8988T (cell line): ENCODE data around the gene PERM1.
A peak's percentile ranks its signal among the peaks of the same experiment; 100 is the strongest.

Experiments
- DNase-seq: peaks from one replicate; pipeline ENCODE4 v3.0.0; 2011

The PERM1 gene

DNA sequence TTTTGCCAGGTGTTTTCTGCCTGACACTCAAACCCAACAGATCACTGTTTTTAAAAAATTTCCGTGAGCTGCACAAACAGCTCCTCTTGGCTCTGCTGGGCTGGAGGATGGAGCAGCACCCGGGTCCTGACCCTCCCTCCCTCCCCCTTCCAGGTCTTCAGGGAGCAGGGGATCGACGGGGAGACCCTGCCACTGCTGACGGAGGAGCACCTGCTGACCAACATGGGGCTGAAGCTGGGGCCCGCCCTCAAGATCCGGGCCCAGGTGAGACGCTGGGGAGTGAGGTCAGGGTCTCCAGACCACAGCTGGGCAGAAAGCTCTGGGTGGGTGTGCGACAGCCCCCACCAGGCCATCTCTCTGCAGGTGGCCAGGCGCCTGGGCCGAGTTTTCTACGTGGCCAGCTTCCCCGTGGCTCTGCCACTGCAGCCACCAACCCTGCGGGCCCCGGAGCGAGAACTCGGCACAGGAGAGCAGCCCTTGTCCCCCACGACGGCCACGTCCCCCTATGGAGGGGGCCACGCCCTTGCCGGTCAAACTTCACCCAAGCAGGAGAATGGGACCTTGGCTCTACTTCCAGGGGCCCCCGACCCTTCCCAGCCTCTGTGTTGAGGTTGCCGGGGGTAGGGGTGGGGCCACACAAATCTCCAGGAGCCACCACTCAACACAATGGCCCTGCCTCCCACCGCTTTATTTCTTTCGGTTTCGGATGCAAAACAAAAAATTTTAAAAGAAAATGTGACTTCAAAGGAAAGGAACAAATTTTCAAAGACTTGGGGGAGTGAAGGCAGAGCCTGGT lies 38.1 kb downstream of the PERM1 start:
- no peak for DNase-seq

- no peak for DNase-seq
Measured at GRCh38 chr1:942864-943533, 38.9 kb downstream of the PERM1 start.

GRCh38 chr1:942411-942821 lies 39.5 kb downstream of the PERM1 start:
- DNase-seq, result no peak

- peak; percentile 94 for DNase-seq
Measured at GRCh38 chr1:941588-942383, 40.1 kb downstream of the PERM1 start.

- no peak for DNase-seq
Measured at GRCh38 chr1:941015-941587, 40.8 kb downstream of the PERM1 start.

GRCh38 chr1:940107-941014 lies 41.5 kb downstream of the PERM1 start:
- DNase-seq, result peak; percentile 84

- no peak for DNase-seq
Measured at GRCh38 chr1:939511-940106, 42.3 kb downstream of the PERM1 start.

DNA sequence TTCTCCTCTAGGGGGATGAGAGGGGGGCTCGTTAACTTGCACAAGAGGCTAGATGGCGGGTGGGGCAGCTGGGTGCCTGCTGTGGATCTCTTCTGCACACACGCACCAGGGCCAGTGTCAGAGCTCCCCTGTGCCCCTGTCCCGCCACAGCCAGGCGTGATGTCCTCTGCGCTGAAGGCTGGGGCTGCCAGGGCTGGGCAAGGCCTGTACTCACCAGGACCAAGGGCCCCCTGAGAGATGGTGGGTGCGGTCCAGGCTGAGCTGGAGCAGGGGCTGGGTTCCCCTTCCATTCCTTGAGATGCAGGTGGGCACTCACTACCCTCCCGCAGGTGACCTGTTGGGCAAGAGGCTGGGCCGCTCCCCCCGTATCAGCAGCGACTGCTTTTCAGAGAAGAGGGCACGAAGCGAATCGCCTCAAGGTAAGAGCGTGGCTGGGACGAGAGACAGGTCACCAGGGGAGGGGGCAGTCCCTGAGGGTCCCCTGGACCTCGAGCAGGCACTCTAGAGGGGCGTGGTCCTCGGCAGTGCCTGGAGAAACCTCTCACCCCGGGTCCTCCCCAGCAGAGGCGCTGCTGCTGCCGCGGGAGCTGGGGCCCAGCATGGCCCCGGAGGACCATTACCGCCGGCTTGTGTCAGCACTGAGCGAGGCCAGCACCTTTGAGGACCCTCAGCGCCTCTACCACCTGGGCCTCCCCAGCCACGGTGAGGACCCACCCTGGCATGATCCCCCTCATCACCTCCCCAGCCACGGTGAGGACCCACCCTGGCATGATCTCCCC lies 43.0 kb downstream of the PERM1 start:
- no peak for DNase-seq

- peak; percentile 77 for DNase-seq
Measured at GRCh38 chr1:938088-938683, 43.7 kb downstream of the PERM1 start.

DNA sequence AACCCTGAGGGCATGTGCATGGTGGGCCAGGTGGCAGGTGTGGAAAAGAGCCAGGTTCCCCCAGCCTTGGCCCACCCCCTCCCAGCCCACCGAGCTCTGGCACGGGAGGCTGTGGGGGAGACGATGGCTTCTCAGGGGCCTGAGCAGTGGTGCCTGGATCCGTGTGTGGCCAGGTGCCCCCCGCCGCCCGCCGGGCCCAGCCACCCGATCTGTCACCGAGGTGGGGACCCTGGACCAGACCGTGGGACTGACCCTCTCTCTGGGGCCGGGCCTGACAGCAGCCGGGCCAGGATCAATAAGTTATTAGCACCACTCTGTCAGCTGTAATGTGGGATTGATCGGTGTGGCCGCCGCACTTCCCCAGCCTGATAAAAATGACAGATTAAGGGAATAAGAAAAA lies 44.4 kb downstream of the PERM1 start:
- no peak for DNase-seq

GRCh38 chr1:936348-937264 lies 45.3 kb downstream of the PERM1 start:
- DNase-seq, result no peak

DNA sequence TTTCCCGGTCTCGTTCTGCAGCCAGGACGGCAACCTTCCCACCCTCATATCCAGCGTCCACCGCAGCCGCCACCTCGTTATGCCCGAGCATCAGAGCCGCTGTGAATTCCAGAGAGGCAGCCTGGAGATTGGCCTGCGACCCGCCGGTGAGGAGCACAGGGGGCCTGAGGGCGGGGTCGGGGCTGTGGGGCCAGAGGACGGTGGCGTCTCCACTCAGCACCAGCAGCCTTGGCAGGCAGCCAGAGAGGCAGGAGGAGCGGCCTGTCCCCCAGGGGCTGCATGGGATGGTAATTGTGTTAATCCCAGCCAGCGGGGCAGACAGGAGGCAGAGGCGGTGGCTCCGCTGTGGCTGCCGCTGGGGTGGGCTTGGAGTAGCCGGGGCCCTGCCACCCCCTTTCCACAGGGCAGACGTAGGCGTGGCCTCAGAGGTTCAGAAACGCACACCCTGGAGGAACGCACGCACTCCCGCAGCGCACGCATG lies 46.1 kb downstream of the PERM1 start:
- no peak for DNase-seq

DNA sequence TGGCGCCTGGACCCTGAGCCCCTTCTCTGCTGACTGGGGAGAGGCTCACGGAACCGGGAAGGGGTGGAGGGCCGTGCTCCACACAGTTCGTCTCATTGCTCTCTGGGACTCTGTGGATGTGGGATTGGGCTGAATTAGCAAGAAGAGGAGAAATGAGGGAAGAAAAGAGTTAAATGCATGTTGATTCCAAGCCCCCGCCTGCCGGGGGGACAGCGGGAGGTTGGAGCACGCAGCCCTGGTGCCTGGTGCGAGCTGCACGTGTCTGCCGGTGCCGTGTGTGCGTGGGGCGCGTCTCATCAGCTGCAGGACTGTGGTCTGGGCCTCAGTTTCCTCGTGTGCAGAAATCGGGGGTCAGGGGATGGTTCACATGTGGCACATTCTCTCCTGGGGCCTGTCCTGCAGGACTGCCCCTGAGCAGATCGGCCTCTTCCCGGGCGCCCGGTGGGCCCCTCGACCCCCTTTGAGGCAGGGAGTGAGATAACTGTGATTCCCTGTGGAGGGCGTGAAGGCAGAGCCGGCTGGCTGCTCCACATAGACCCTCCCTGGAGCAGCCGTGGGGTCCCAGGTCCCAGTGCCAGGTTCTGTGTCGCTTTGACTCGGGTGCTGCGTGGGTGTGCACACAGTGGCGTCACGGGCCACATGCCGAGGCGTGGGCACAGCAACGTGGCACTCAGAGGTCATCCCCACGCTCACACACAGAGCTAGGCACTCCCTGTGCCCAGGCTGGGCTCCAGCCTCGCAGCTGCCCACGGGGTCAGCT lies 46.7 kb downstream of the PERM1 start:
- DNase-seq, result no peak

DNA sequence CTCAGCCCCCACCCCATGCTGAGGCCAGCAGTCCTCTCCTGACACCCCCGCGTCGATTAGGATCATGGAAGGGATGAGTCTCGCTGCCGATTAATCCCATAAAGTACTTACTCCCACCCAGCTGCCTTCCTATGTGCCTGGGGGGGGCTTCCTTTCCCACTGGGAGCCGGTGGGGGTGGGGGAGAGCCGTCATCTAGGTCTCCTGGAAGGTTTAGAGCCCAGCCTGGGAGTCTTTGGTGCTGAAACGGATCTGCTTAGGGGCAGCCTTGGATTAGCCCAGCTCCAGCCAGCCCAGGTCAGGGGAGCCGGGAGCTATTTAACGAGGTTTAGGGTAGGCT lies 48.3 kb downstream of the PERM1 start:
- no peak for DNase-seq

DNA sequence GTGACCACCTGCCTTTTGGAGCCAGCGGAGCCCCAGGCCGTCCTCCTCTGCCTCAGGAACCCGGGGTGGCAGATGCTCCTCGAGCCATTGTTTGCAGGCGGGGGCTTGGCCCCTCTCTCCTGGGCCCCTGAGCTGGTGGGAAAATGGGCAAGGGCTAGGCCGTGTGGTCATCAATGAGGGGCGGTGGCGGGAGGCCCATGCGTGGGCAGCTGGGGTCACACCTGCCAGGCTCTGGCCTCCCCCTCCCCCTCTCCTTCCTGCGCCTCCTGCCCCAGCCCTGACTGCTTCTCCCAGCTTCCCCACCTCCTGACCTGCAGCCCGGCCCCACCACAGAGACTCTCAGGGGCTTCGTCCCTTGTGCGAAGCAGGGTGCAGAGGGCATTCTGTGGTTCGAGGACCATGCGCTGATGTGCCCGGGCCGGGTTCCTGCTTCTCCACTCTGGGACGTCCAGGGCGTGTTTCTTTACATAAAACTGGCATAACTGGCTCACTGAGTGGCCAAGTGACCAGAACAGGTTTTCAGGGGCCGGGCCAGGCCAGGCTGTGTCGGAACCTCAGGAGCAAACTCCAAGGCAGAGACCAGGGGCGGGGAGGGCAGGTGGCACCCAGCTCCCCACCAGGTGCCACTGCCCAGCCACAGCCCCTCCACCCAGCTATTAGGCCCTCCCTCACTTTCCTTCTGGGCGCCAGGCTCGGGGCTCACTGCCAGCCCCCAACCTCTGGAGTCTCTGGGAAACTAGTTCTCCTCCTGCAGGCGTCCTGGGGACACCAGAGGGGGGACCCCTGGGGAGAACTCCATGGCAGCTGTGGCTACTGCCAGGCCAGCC lies 48.9 kb downstream of the PERM1 start:
- no peak for DNase-seq

GRCh38 chr1:932173-932510 lies 49.8 kb downstream of the PERM1 start:
- DNase-seq, result no peak

DNA sequence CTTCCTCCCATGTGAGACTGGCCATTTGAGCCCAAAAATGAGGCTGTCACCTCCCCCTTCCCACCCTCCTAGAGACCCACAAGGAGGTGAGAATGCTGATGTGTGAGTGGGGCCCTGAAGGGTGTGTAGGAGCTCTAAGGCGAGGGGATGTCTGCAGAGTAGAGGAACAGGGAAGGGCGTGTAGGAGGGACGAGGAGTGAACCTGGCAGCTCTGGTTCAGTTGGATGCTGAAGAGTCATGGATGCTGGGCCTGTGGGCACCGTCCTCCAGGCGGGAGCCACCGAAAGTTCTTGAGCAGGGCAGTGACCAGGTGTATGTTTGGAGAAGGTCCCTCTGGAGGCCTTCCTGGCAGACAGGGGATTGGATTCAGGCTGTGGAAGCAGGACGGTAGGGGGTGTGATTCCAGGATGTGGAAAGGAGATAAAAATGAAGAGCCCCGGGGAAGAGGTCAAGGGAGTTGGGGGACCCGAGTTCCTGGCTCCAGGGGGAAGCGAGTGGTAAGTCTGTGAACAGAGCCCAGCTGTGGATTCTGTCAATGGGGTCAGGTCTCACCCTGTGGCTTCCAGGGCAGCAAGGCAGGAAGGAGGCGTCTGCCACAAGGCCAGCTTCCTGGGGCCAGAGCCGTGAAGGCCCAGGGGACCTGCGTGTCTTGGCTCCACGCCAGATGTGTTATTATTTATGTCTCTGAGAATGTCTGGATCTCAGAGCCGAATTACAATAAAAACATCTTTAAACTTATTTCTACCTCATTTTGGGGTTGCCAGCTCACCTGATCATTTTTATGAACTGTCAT lies 50.3 kb downstream of the PERM1 start:
- no peak for DNase-seq
